Right atrium auricular region (tissue), 2 donors: ENCODE data around the gene CCDC116. TPM values are rescaled to one million over a fixed set of nuclear protein-coding genes. Genes with fewer than 3 reads are reported as not detected.

Source experiments
- DNase-seq: peaks from one replicate; pipeline ENCODE4 v3.0.0-alpha.2; 2019; ENCODE audit warnings: low spot score
- H3K27ac ChIP-seq, 2 donors: fragments of 200-600 bp; sonication (generic); 1 replicate in 1 of 2; 2 replicates in 1 of 2; pipeline ENCODE4 v1.5.1; 2016 to 2019
- H3K27me3 ChIP-seq, 2 donors: fragments of 200-600 bp; sonication (generic); one replicate each; pipeline versions ENCODE4 v1.5.1 to v1.6.0; 2017 to 2019
- H3K36me3 ChIP-seq: fragments of 200-600 bp; sonication (generic); one replicate; pipeline ENCODE4 v1.5.1; 2016
- H3K4me1 ChIP-seq, 2 donors: fragments of 200-600 bp; sonication (generic); one replicate each; pipeline versions ENCODE4 v1.5.1 to v1.6.0; 2017 to 2019
- H3K4me3 ChIP-seq, 2 donors: fragments of 200-600 bp; sonication (generic); 1 replicate in 1 of 2; 2 replicates in 1 of 2; pipeline ENCODE4 v1.5.1; 2017 to 2019; ENCODE audit warnings: mild to moderate bottlenecking in 1 of 2, moderate library complexity in 1 of 2
- H3K9me3 ChIP-seq, 2 donors: fragments of 200-600 bp; sonication (generic); one replicate each; pipeline ENCODE4 v1.5.1; 2019
- CTCF ChIP-seq, 2 donors: fragments of 200-600 bp; sonication (generic); IDR thresholded peaks; one replicate each; pipeline ENCODE4 v1.5.1; 2019; ENCODE audit warnings: antibody characterized with exemption in 2 of 2
- total RNA-seq, 2 donors: library from RNA; depleted of rRNA; stranded (reverse); fragments of >200 nt; gene quantifications; one replicate each; pipeline ENCODE4 v1.1.0, GENCODE V29; 2016

Gene CCDC116
- total RNA-seq, 2 donors from 2014 or later = not detected

- Histone ChIP-seq H3K27me3 (no peaks in the 10 kb centered on the region), H3K27ac (no peak overlapping the region), H3K36me3 (peaks cover 28% of the 10 kb centered on the region), H3K4me3 (no peak overlapping the region), H3K9me3 (no peaks in the 10 kb centered on the region), H3K4me1 (no peaks in the 10 kb centered on the region)
- TF ChIP-seq CTCF (IDR thresholded peaks at IDR 0.05) = no peak
- no peak for DNase-seq
These were observed 48.4 kb downstream of the CCDC116 start for GRCh38 chr22:21680830-21681565.

GRCh38 chr22:21681566-21682370 is 49.2 kb downstream of the CCDC116 start:
- Histone ChIP-seq H3K36me3 (peaks cover 36% of the 10 kb centered on the region), H3K27me3 (no peaks in the 10 kb centered on the region), H3K27ac (no peak overlapping the region), H3K4me1 (no peaks in the 10 kb centered on the region), H3K4me3 (no peak overlapping the region), H3K9me3 (no peaks in the 10 kb centered on the region)
- no peak for DNase-seq
- TF ChIP-seq CTCF (IDR thresholded peaks at IDR 0.05) = no peak

GRCh38 chr22:21682385-21683175 is 50.0 kb downstream of the CCDC116 start:
- no peaks in the 10 kb centered on the region for H3K27me3 ChIP-seq
- no peaks in the 10 kb centered on the region for H3K9me3 ChIP-seq
- DNase-seq = no peak
- no peak for TF ChIP-seq CTCF (IDR thresholded peaks at IDR 0.05)
- no peak overlapping the region for H3K4me3 ChIP-seq
- H3K4me1 ChIP-seq = no peaks in the 10 kb centered on the region
- H3K27ac ChIP-seq = no peak overlapping the region
- H3K36me3 ChIP-seq = peaks cover 44% of the 10 kb centered on the region

- Histone ChIP-seq H3K36me3 (peaks cover 48% of the 10 kb centered on the region), H3K27ac (no peak overlapping the region), H3K4me1 (no peaks in the 10 kb centered on the region), H3K27me3 (no peaks in the 10 kb centered on the region), H3K4me3 (no peak overlapping the region), H3K9me3 (no peaks in the 10 kb centered on the region)
- DNase-seq = no peak
- TF ChIP-seq CTCF (IDR thresholded peaks at IDR 0.05) = no peak
These were observed 50.8 kb downstream of the CCDC116 start for GRCh38 chr22:21683401-21683811.

GRCh38 chr22:21684492-21685163 is 52.1 kb downstream of the CCDC116 start:
- Histone ChIP-seq H3K36me3 (peaks cover 57% of the 10 kb centered on the region), H3K4me3 (no peak overlapping the region), H3K27ac (no peak overlapping the region), H3K9me3 (no peaks in the 10 kb centered on the region), H3K4me1 (no peaks in the 10 kb centered on the region), H3K27me3 (no peaks in the 10 kb centered on the region)
- DNase-seq = no peak
- no peak for TF ChIP-seq CTCF (IDR thresholded peaks at IDR 0.05)
